ENCODE data around the gene RUFY4. TPM values are rescaled to one million over a fixed set of nuclear protein-coding genes. Genes with fewer than 3 reads are reported as not detected.
"Not testable (repeated sequence)": the region's sequence is repeated elsewhere in the genome, so short reads cannot be mapped to it uniquely, and the experiment has no call there.

The RUFY4 gene
- total RNA-seq, 1 experiment from 2014 or later: not detected

- DNase-seq (ENCODE audit: low read depth): peak; percentile 42
These were observed 12.6 kb downstream of the RUFY4 start for GRCh38 chr2:218081695-218082094.

GRCh38 chr2:218082586-218083351 lies 13.7 kb downstream of the RUFY4 start:
- no peak for DNase-seq (ENCODE audit: low read depth)

GRCh38 chr2:218083352-218083676 lies 14.3 kb downstream of the RUFY4 start:
- DNase-seq (ENCODE audit: low read depth): no peak

GRCh38 chr2:218086478-218086877 lies 17.4 kb downstream of the RUFY4 start:
- no peak for DNase-seq (ENCODE audit: low read depth)

GRCh38 chr2:218089259-218089658 lies 20.2 kb downstream of the RUFY4 start:
- DNase-seq (ENCODE audit: low read depth): no peak

GRCh38 chr2:218091746-218092145 lies 22.7 kb downstream of the RUFY4 start:
- DNase-seq (ENCODE audit: low read depth): no peak

- no peak for DNase-seq (ENCODE audit: low read depth)
These were observed 24.8 kb downstream of the RUFY4 start for GRCh38 chr2:218093879-218094278.

GRCh38 chr2:218095853-218096252 lies 26.8 kb downstream of the RUFY4 start:
- no peak for DNase-seq (ENCODE audit: low read depth)

- no peak for DNase-seq (ENCODE audit: low read depth)
These were observed 28.9 kb downstream of the RUFY4 start for GRCh38 chr2:218097975-218098374.

GRCh38 chr2:218108834-218109233 lies 39.8 kb downstream of the RUFY4 start:
- not testable (repeated sequence) for DNase-seq (ENCODE audit: low read depth)

- DNase-seq (ENCODE audit: low read depth): not testable (repeated sequence)
These were observed 52.7 kb downstream of the RUFY4 start for GRCh38 chr2:218121789-218122188.

- DNase-seq (ENCODE audit: low read depth): not testable (repeated sequence)
These were observed 53.2 kb downstream of the RUFY4 start for GRCh38 chr2:218122286-218122685.

GRCh38 chr2:218123986-218124385 lies 54.9 kb downstream of the RUFY4 start:
- DNase-seq (ENCODE audit: low read depth): no peak

GRCh38 chr2:218125095-218125494 lies 56.0 kb downstream of the RUFY4 start:
- no peak for DNase-seq (ENCODE audit: low read depth)

- DNase-seq (ENCODE audit: low read depth): no peak
These were observed 56.6 kb downstream of the RUFY4 start, which contains the start of gene CXCR2 for GRCh38 chr2:218125626-218126080. Gene CXCR2 (plus strand): TSS chr2:218126028. CDS start chr2:218134802, 8,774 bp downstream.

GRCh38 chr2:218127929-218128455 lies 58.9 kb downstream of the RUFY4 start:
- no peak for DNase-seq (ENCODE audit: low read depth)

- no peak for DNase-seq (ENCODE audit: low read depth)
These were observed 59.9 kb downstream of the RUFY4 start for GRCh38 chr2:218128781-218129457.

- peak; percentile 51 for DNase-seq (ENCODE audit: low read depth)
These were observed 60.5 kb downstream of the RUFY4 start for GRCh38 chr2:218129458-218130135.

- no peak for DNase-seq (ENCODE audit: low read depth)
These were observed 61.3 kb downstream of the RUFY4 start for GRCh38 chr2:218130377-218130776.

GRCh38 chr2:218130822-218131221 lies 61.8 kb downstream of the RUFY4 start:
- DNase-seq (ENCODE audit: low read depth): no peak

GRCh38 chr2:218137514-218137913 lies 68.5 kb downstream of the RUFY4 start:
- DNase-seq (ENCODE audit: low read depth): no peak

GRCh38 chr2:218138047-218138446 lies 69.0 kb downstream of the RUFY4 start:
- DNase-seq (ENCODE audit: low read depth): no peak

All from HT1080 (cell line).